Tibial nerve (tissue), 3 donors: ENCODE measurements around the gene NARS2.

ENCODE experiments used
- CTCF ChIP-seq, 5 experiments: fragments of 200-600 bp in 3 of 5; fragments of 450-650 bp in 2 of 5; sonication (generic) in 3 of 5; IDR thresholded peaks; one replicate each; pipeline ENCODE4 v1.5.1; 2016 to 2019; ENCODE audit warnings: antibody characterized with exemption in 5 of 5, mild to moderate bottlenecking in 3 of 5, moderate library complexity in 2 of 5
- POLR2A ChIP-seq, 2 donors: fragments of 450-650 bp; IDR thresholded peaks; one replicate each; pipeline ENCODE4 v1.6.1; 2017; ENCODE audit warnings: antibody characterized with exemption in 2 of 2, mild to moderate bottlenecking in 2 of 2, moderate library complexity in 2 of 2

GRCh38 chr11:78510025-78510596 is 64.6 kb downstream of the NARS2 start:
- no peak for TF ChIP-seq POLR2A (IDR thresholded peaks at IDR 0.05)
- TF ChIP-seq CTCF (IDR thresholded peaks at IDR 0.05): no peak
